HepG2 (cell line): Measurements from ENCODE around the gene PDYN. TPM values are rescaled to one million over a fixed set of nuclear protein-coding genes. Genes with fewer than 3 reads are reported as not detected.

Experiments used
- ARID5B ChIP-seq: IDR thresholded peaks from 2 replicates; pipeline ENCODE4 v1.4.0; 2020; ENCODE audit warnings: mild to moderate bottlenecking, missing genetic modification reagents
- ATF3 ChIP-seq: sonication (generic); formaldehyde crosslinking; IDR thresholded peaks from 2 replicates; pipeline ENCODE4 v1.4.0; 2020; ENCODE audit warnings: missing genetic modification reagents
- DR1 ChIP-seq: sonication (generic); formaldehyde crosslinking; IDR thresholded peaks from 2 replicates; pipeline ENCODE4 v1.8.0; 2021; ENCODE audit warnings: mild to moderate bottlenecking, missing genetic modification reagents, inconsistent platforms
- E2F5 ChIP-seq: sonication (generic); formaldehyde crosslinking; conservative IDR thresholded peaks from 2 replicates; pipeline ENCODE4 v1.4.0; 2020; ENCODE audit warnings: missing genetic modification reagents
- FOSL1 ChIP-seq: sonication (generic); formaldehyde crosslinking; IDR thresholded peaks from 2 replicates; pipeline ENCODE4 v1.9.0; 2021; ENCODE audit warnings: missing genetic modification reagents, borderline replicate concordance
- GATAD1 ChIP-seq: IDR thresholded peaks from 2 replicates; pipeline ENCODE4 v1.6.1; 2016; ENCODE audit warnings: missing genetic modification reagents, missing compliant biosample characterization
- GMEB1 ChIP-seq: sonication (generic); formaldehyde crosslinking; IDR thresholded peaks from 2 replicates; pipeline ENCODE4 v1.5.1; 2020; ENCODE audit warnings: missing genetic modification reagents, mild to moderate bottlenecking, borderline replicate concordance
- GRHL1 ChIP-seq: sonication (generic); formaldehyde crosslinking; conservative IDR thresholded peaks from 2 replicates; pipeline ENCODE4 v1.8.0; 2022; ENCODE audit warnings: missing genetic modification reagents
- NAIF1 ChIP-seq: sonication (generic); formaldehyde crosslinking; IDR thresholded peaks from 2 replicates; pipeline ENCODE4 v1.5.0; 2020; ENCODE audit warnings: mild to moderate bottlenecking, missing genetic modification reagents, borderline replicate concordance
- NRL ChIP-seq: sonication (generic); formaldehyde crosslinking; IDR thresholded peaks from 2 replicates; pipeline ENCODE4 v1.5.0; 2020; ENCODE audit warnings: missing genetic modification reagents, mild to moderate bottlenecking, moderate library complexity, borderline replicate concordance
- REPIN1 ChIP-seq: sonication (generic); formaldehyde crosslinking; IDR thresholded peaks from 2 replicates; pipeline ENCODE4 v1.8.0; 2022; ENCODE audit warnings: missing genetic modification reagents, low read depth, mild to moderate bottlenecking, borderline replicate concordance
- ZNF609 ChIP-seq: sonication (generic); formaldehyde crosslinking; IDR thresholded peaks from 2 replicates; pipeline ENCODE4 v1.4.0; 2020; ENCODE audit warnings: mild to moderate bottlenecking, missing genetic modification reagents, borderline replicate concordance
- ZNF740 ChIP-seq: sonication (generic); formaldehyde crosslinking; IDR thresholded peaks from 2 replicates; pipeline ENCODE4 v1.4.0; 2020; ENCODE audit warnings: missing genetic modification reagents
- polyA plus RNA-seq, 8 experiments: library from polyadenylated mRNA; depleted of rRNA in 3 of 8; stranded (reverse) in 7 of 8; unstranded in 1 of 8; fragments of >200 nt; fragmentation: Illumina TruSeq in 4 of 8; extraction: Trizol in 4 of 8; gene quantifications; 2 replicates each; pipeline versions ENCODE4 v1.2.1 to v1.2.3, GENCODE V29; 2011 to 2016; ENCODE audit warnings: low read depth in 4 of 8, missing spikeins in 1 of 8, mixed read lengths in 1 of 8; ENCODE audit not compliant: insufficient read depth in 1 of 8
- total RNA-seq, 5 experiments: library from RNA; depleted of rRNA; stranded (reverse); fragments of >200 nt; fragmentation: Illumina TruSeq; extraction: Trizol; gene quantifications; 2 replicates each; pipeline ENCODE4 v1.2.3, GENCODE V29; 2016; ENCODE audit warnings: low read depth in 1 of 5

PDYN gene
- total and polyA plus RNA-seq, 2 of the 13 experiments (the other 11 are each of a cell fraction or from before 2014, with no cell fraction given), result not detected

GRCh38 chr20:2005831-2006426 is 12.1 kb upstream of the PDYN start (continued):
- TF ChIP-seq ARID5B (peak; percentile 94), GRHL1 (CRISPR knock-in tag) (no peak), REPIN1 (peak; percentile 98), DR1 (CRISPR knock-in tag) (no peak), NRL (CRISPR knock-in tag) (peak; percentile 92), GATAD1 (peak; percentile 84), E2F5 (CRISPR knock-in tag) (peak; percentile 79; the same call in 1 of the 2 replicates), FOSL1 (CRISPR knock-in tag) (no peak), ATF3 (CRISPR knock-in tag) (peak; percentile 88), ZNF609 (CRISPR knock-in tag) (peak; percentile 75; the same call in 1 of the 2 replicates), ZNF740 (peak; percentile 33; the same call in 1 of the 2 replicates), NAIF1 (CRISPR knock-in tag) (peak; percentile 29; the same call in 1 of the 2 replicates), GMEB1 (CRISPR knock-in tag) (peak; percentile 59; the same call in 1 of the 2 replicates)
